Kidney (tissue), 14 donors: Measurements from ENCODE around the gene INCENP. TPM values are rescaled to one million over a fixed set of nuclear protein-coding genes. Genes with fewer than 3 reads are reported as not detected.
A peak's percentile ranks its signal among the peaks of the same experiment; 100 is the strongest.

Experiments
- DNase-seq, 5 donors: peaks; one replicate each; pipeline ENCODE4 v3.0.0-alpha.2; 2013 to 2020
- FAIRE-seq: peaks from 2 replicates; lab custom pipeline; 2012; peaks lifted over from hg19 to GRCh38; lab: Jason Lieb, UNC
- H3K27ac ChIP-seq, 2 donors: one replicate each; pipeline ENCODE4 v1.7.0; 2013; ENCODE audit warnings: low read depth in 2 of 2, low read length in 2 of 2, inconsistent platforms in 1 of 2
- H3K27me3 ChIP-seq: one replicate; pipeline ENCODE4 v1.7.1; 2013; ENCODE audit warnings: low read length, inconsistent platforms; ENCODE audit not compliant: control insufficient read depth, insufficient read depth
- H3K36me3 ChIP-seq, 3 donors: one replicate each; pipeline versions ENCODE4 v1.7.0 to v1.7.1; 2013; ENCODE audit warnings: low read length in 3 of 3, control low read depth in 1 of 3, inconsistent platforms in 1 of 3; ENCODE audit not compliant: insufficient read depth in 3 of 3, control insufficient read depth in 2 of 3
- H3K4me1 ChIP-seq, 3 donors: one replicate each; pipeline versions ENCODE4 v1.7.0 to v1.7.1; 2013; ENCODE audit warnings: low read length in 3 of 3, inconsistent platforms in 1 of 3, low read depth in 1 of 3; ENCODE audit not compliant: control insufficient read depth in 2 of 3, insufficient read depth in 2 of 3
- H3K4me3 ChIP-seq, 3 donors: one replicate each; pipeline versions ENCODE4 v1.7.0 to v1.8.1; 2013; ENCODE audit warnings: low read length in 3 of 3, control low read depth in 1 of 3, inconsistent platforms in 1 of 3
- H3K9ac ChIP-seq, 3 donors: one replicate each; pipeline versions ENCODE4 v1.7.0 to v1.7.1; 2013; ENCODE audit warnings: low read length in 3 of 3, control low read depth in 1 of 3, inconsistent platforms in 1 of 3
- H3K9me3 ChIP-seq, 3 donors: one replicate each; pipeline versions ENCODE4 v1.7.0 to v1.7.1; 2013; ENCODE audit warnings: low read length in 3 of 3, control low read depth in 1 of 3, inconsistent platforms in 1 of 3; ENCODE audit not compliant: control insufficient read depth in 2 of 3, insufficient read depth in 1 of 3
- intact Hi-C: fragments of 100-400 bp; cut with DNase I; formaldehyde crosslinking; loops from one replicate; pipeline ENCODE4 v1.11.1; 2022
- polyA plus RNA-seq: library from polyadenylated mRNA; stranded (reverse); fragments of 350-450 nt; fragmentation: Illumina TruSeq; extraction: RNeasy Lipid Tissue Mini Kit (QIAGEN cat#74804); gene quantifications from one replicate; pipeline ENCODE4 v1.2.3, GENCODE V29; 2014; ENCODE audit warnings: low read depth, low replicate concordance; ENCODE audit not compliant: insufficient read depth
- total RNA-seq: library from RNA; stranded (reverse); fragmentation: NEBNext Ultra II Directional; extraction: Animal tissue kit (Norgen Biotek cat#: 25700); gene quantifications from one replicate; pipeline ENCODE4 v1.2.1, GENCODE V29; 2021
- TF ChIP-seq, protein P1 (sequence below): IDR thresholded peaks from 3 replicates; pipeline ENCODE4 v1.5.1; 2012; ENCODE audit warnings: mild to moderate bottlenecking, moderate library complexity, borderline replicate concordance; ENCODE audit not compliant: insufficient read depth; ENCODE audit errors: extremely low read depth
- donor health status: control.
- donor health status: control.
- donor health status: control.
- donor health status: control.
- donor health status: control.
- donor health status: DM: yes; HTN: yes; CAD: no.
- donor health status: Normal renal cell carcinoma (clear cell type).

Gene INCENP
- total and polyA plus RNA-seq, 2 donors from 2014 or later, result 2.9 to 17.5 TPM

DNA sequence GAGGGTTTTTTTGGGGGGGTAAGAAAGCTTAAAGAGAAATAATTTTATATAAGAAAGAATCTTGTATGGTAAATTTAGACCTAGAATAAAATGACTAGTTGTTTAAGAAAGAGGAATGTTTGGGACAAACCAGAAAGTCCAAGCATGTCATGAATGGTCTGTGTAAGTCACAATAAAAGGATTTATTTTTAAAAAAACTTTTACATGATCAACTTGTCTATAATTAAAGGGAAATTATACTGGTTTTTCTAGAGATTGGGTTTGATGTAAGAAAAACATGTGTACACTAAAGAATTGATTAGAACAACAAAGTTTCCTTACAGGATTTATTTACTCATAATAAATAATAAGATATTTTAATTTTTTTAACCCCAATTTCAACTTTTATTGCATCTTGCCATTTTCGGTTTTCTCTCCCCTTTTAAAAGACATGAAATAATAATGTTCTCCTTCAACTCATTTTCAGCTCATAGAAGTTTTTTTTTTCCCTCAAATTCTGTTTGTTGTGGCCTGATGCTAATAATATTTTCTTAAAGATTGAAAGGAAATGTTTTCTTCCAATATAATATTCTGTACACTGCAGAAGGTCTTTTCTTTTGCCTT is 35.4 kb upstream of the INCENP start:
- TF ChIP-seq, protein P1, sequence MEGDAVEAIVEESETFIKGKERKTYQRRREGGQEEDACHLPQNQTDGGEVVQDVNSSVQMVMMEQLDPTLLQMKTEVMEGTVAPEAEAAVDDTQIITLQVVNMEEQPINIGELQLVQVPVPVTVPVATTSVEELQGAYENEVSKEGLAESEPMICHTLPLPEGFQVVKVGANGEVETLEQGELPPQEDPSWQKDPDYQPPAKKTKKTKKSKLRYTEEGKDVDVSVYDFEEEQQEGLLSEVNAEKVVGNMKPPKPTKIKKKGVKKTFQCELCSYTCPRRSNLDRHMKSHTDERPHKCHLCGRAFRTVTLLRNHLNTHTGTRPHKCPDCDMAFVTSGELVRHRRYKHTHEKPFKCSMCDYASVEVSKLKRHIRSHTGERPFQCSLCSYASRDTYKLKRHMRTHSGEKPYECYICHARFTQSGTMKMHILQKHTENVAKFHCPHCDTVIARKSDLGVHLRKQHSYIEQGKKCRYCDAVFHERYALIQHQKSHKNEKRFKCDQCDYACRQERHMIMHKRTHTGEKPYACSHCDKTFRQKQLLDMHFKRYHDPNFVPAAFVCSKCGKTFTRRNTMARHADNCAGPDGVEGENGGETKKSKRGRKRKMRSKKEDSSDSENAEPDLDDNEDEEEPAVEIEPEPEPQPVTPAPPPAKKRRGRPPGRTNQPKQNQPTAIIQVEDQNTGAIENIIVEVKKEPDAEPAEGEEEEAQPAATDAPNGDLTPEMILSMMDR, result no peak
- Histone ChIP-seq H3K9me3 (no peaks in the 10 kb centered on the region), H3K27me3 (no peaks in the 10 kb centered on the region), H3K4me1 (no peaks in the 10 kb centered on the region), H3K36me3 (no peaks in the 10 kb centered on the region), H3K4me3 (no peak overlapping the region), H3K9ac (no peak overlapping the region), H3K27ac (no peak overlapping the region)
- FAIRE-seq (peak; percentile 27), DNase-seq (no peak)
- intact Hi-C loops, result no loop called here

DNA sequence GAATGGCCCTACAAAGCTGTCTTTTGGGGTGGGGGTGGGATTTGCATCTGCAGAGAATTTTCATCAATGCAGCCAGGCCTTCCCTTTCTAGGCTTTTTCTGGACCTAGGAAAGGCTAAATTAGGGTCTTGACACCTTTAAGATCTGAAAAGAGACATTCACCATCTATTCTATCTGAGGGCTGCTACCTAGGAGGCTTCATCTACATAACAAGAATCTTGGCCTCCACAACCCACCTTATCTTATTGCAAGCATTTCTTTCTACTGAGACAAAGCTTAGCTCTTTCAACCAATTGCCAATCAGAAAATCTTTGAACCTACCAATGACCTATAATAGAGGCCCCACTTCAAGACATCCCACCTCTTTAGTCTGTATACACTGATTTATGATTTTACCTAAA is 20.7 kb upstream of the INCENP start:
- DNase-seq (no peak), FAIRE-seq (no peak)
- TF ChIP-seq, protein P1, result no peak
- Histone ChIP-seq H3K9me3 (no peaks in the 10 kb centered on the region), H3K27ac (no peak overlapping the region), H3K4me1 (peaks cover 0 to 8% (median 0%) of the 10 kb centered on the region in 3 donors), H3K9ac (no peak overlapping the region), H3K4me3 (no peak overlapping the region), H3K36me3 (no peaks in the 10 kb centered on the region), H3K27me3 (no peaks in the 10 kb centered on the region)
- intact Hi-C loops, result no loop called here

DNA sequence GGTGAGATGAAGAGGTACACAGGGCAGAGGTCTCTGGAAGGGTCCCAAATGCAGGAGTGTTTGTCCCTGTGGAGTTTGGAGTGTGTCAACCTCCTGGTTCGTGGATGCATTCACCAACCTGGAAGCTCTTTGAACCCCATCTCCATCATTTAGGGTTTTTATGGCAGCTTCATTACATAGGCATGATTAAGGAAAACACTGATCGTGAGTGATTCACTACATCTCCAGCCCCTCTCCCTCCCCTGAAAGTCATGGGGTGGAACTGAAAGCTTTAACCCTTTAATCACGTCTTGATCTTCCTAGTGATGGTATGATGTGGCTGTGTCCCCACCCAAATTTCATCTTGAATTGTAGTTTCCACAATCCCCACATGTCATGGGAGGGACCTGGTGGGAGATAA is 19.8 kb upstream of the INCENP start:
- H3K27me3 ChIP-seq, result no peaks in the 10 kb centered on the region
- H3K9ac ChIP-seq, result no peak overlapping the region
- no peaks in the 10 kb centered on the region for H3K36me3 ChIP-seq
- TF ChIP-seq, protein P1, result no peak
- H3K9me3 ChIP-seq, result no peaks in the 10 kb centered on the region
- no peak overlapping the region for H3K4me3 ChIP-seq
- FAIRE-seq, result no peak
- peak overlapping the region in 1 of 2 donors; percentile 66 for H3K27ac ChIP-seq
- peaks cover 0 to 8% (median 0%) of the 10 kb centered on the region in 3 donors for H3K4me1 ChIP-seq
- peak in 3 of 5 donors; percentile 40 to 83 (median 67) for DNase-seq
- intact Hi-C loops, result no loop called here
